Measurements from ENCODE around the gene P2RY6.

GRCh38 chr11:73296501-73297230, 24.5 kb downstream of the P2RY6 start:
- TF ChIP-seq CTCF (conservative IDR thresholded peaks at IDR 0.05; ENCODE audit: low read length) (no peak), EZH2phosphoT487 (IDR thresholded peaks at IDR 0.05; ENCODE audit: borderline replicate concordance, low read depth, low read length) (no peak)
